Erythroblast (primary cell): ENCODE results near the gene PTPRN2.
"Not testable (repeated sequence)": the region's sequence is repeated elsewhere in the genome, so short reads cannot be mapped to it uniquely, and the experiment has no call there.

Experiments
- DNase-seq, 2 experiments: peaks; one replicate each; lab custom pipeline; 2025; lab: John Stamatoyannopoulos, UW
- GATA1 ChIP-seq: IDR thresholded peaks from 2 replicates; pipeline ENCODE4 v1.6.1; 2011; ENCODE audit warnings: low read depth, mild to moderate bottlenecking, control low read depth, low read length, moderate library complexity
- POLR2A ChIP-seq: IDR thresholded peaks from 2 replicates; pipeline ENCODE4 v1.6.1; 2011; ENCODE audit warnings: mild to moderate bottlenecking, low read length

Gene PTPRN2

GRCh38 chr7:157946398-157947060 lies 641.1 kb downstream of the PTPRN2 start:
- DNase-seq = no peak
- TF ChIP-seq GATA1 (no peak), POLR2A (no peak)

- DNase-seq = no peak
- TF ChIP-seq GATA1 (no peak), POLR2A (no peak)
Measured at GRCh38 chr7:157945401-157945800, 642.2 kb downstream of the PTPRN2 start.

GRCh38 chr7:157944734-157945291 lies 642.8 kb downstream of the PTPRN2 start:
- TF ChIP-seq POLR2A = no peak
- no peak for DNase-seq

- TF ChIP-seq GATA1 = no peak
- no peak for DNase-seq
Measured at GRCh38 chr7:157944051-157944450, 643.6 kb downstream of the PTPRN2 start.

- no peak for TF ChIP-seq POLR2A
- no peak for TF ChIP-seq GATA1
- no peak for DNase-seq
Measured at GRCh38 chr7:157943561-157943960, 644.1 kb downstream of the PTPRN2 start.

GRCh38 chr7:157941210-157941609 lies 646.4 kb downstream of the PTPRN2 start:
- no peak for TF ChIP-seq GATA1

GRCh38 chr7:157940497-157940896 lies 647.1 kb downstream of the PTPRN2 start:
- DNase-seq = no peak
- TF ChIP-seq GATA1 = no peak
- no peak for TF ChIP-seq POLR2A

More at GRCh38 chr7:157941210-157941609, 646.4 kb downstream of the PTPRN2 start:
- no peak for DNase-seq

GRCh38 chr7:157938211-157938610 lies 649.4 kb downstream of the PTPRN2 start:
- no peak for TF ChIP-seq POLR2A
- DNase-seq = no peak

GRCh38 chr7:157937406-157937805 lies 650.2 kb downstream of the PTPRN2 start:
- TF ChIP-seq POLR2A = no peak
- TF ChIP-seq GATA1 = no peak

GRCh38 chr7:157936976-157937375 lies 650.6 kb downstream of the PTPRN2 start:
- DNase-seq = no peak
- TF ChIP-seq GATA1 = no peak
- no peak for TF ChIP-seq POLR2A

More at GRCh38 chr7:157937406-157937805, 650.2 kb downstream of the PTPRN2 start:
- no peak for DNase-seq

DNA sequence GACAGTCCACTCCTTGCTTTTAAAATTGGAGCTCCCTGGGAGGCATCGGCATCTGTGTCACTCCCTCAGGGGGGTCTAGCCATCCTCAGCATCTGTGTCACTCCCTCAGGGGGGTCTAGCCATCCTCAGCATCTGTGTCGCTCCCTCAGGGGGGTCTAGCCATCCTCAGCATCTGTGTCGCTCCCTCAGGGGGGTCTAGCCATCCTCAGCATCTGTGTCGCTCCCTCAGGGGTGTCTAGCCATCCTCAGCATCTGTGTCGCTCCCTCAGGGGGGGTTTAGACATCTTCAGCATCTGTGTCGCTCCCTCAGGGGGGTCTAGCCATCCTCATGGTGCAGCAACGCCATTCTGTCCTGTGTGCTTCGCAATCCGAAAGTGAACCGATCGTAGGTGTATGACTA lies 651.9 kb downstream of the PTPRN2 start:
- not testable (repeated sequence) for DNase-seq

GRCh38 chr7:157933219-157934155 lies 654.1 kb downstream of the PTPRN2 start:
- DNase-seq = not testable (repeated sequence)

DNA sequence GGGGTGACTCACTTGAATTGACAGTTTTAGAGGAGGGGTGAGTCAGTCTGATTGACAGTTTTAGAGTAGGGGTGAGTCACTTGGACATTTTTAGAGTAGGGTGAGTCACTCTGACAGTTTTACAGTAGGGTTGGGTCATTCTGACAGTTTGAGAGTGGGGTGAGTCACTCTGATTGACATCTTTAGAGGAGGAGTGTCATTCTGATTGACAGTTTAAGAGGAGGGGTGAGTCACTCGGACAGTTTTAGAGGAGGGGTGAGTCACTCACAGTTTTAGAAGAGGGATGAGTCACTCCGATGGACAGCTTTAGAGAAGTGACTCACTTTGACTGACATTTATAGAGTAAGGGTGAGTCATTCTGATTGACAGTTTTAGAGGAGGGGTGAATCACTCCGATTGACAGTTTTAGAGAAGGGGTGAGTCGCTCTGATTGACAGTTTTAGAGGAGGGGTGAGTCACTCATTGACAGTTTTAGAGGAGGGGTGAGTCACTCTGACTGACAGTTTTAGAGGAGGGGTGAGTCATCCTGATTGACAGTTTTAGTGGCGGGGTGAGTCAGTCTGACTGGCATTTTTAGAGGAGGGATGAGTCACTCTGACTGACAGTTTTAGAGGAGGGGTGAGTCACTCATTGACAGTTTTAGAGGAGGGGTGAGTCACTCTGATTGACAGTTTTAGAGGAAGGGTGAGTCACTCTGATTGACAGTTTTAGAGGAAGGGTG lies 655.0 kb downstream of the PTPRN2 start:
- TF ChIP-seq POLR2A (no peak), GATA1 (no peak)
- peak in 1 of 2 experiments; percentile 18 for DNase-seq

DNA sequence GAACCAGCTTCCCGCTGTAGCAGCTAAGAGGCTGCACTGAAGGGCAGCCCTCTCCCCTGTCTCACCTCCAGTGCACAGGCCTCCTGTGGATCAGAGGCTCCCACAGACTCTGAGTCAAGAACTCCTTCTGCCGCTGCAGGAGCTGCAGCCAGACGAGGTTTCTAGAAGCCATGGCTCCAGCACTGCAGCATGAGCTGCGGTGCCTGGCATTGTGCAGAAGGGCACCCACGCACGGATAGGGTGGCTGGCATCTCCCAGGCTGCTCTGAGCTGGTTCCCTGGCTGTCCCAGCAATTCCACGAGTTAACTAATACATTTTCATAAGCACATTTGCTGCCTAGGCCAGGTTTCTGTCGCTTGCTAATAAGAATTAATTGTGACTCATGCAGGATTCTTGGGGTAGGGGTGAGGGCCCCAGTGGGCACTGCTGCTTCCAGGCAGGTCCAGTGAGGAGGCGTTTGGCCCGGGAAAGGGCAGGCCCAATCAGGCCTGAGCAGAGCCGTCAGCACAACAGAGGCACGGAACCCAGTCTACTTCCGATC lies 656.6 kb downstream of the PTPRN2 start:
- TF ChIP-seq GATA1 (no peak), POLR2A (no peak)
- no peak for DNase-seq
